A549 (cell line): ENCODE measurements around the gene AP2A2. TPM values are rescaled to one million over a fixed set of nuclear protein-coding genes. Genes with fewer than 3 reads are reported as not detected.

Experiments
- ATAC-seq, 2 experiments: fragments of 200-7000 bp in 1 of 2; fragments of >200 bp in 1 of 2; cut with Nextera tagmentation in 1 of 2; cut with Tn5 transposase in 1 of 2; 3 replicates each; pipeline versions ENCODE4 v1.8.0 to v1.9.1; 2018 to 2020; ENCODE audit warnings: mild to moderate bottlenecking in 1 of 2, moderate library complexity in 1 of 2
- CTCF ChIA-PET: fragments of 300-600 bp; sonication (Branson Sonifier 250); formaldehyde crosslinking; extraction: SDS; loops from one replicate; lab custom pipeline; 2021; ENCODE audit warnings: antibody characterized with exemption, inconsistent platforms; lab: Yijun Ruan, JAX
- POLR2A ChIA-PET: fragments of 350-600 bp; formaldehyde crosslinking; extraction: SDS; loops from one replicate; lab custom pipeline; 2021; ENCODE audit warnings: antibody characterized with exemption, inconsistent platforms; lab: Yijun Ruan, JAX
- DNase-seq, 2 experiments: peaks; one replicate each; pipeline versions ENCODE4 v3.0.0 to v3.0.0-alpha.2; 2011 to 2016; ENCODE audit warnings: low read depth in 1 of 2, low spot score in 1 of 2
- FAIRE-seq: peaks from 2 replicates; lab custom pipeline; 2011; peaks lifted over from hg19 to GRCh38; lab: Jason Lieb, UNC
- H3K27ac ChIP-seq, 2 experiments: fragments of >200 bp; sonication (Bioruptor Twin); formaldehyde crosslinking; 3 replicates each; pipeline ENCODE4 v1.5.1; 2016 to 2017
- H3K4me1 ChIP-seq: fragments of >200 bp; sonication (Bioruptor Twin); formaldehyde crosslinking; 3 replicates; pipeline ENCODE4 v1.6.1; 2016
- H3K4me2 ChIP-seq: fragments of >200 bp; sonication (Bioruptor Twin); formaldehyde crosslinking; 3 replicates; pipeline ENCODE4 v1.6.1; 2016
- H3K4me3 ChIP-seq: fragments of >200 bp; sonication (Bioruptor Twin); formaldehyde crosslinking; 3 replicates; pipeline ENCODE4 v1.5.1; 2016
- H3K9me3 ChIP-seq: fragments of >200 bp; sonication (Bioruptor Twin); formaldehyde crosslinking; 3 replicates; pipeline ENCODE4 v1.6.1; 2016
- ATOH8 ChIP-seq: fragments of 250-450 bp; sonication (Bioruptor Pico); IDR thresholded peaks from 2 replicates; pipeline ENCODE4 v1.5.0; 2020; ENCODE audit warnings: low read depth, mild to moderate bottlenecking, moderate library complexity
- BCL3 ChIP-seq: fragments of >200 bp; sonication (Bioruptor Twin); formaldehyde crosslinking; IDR thresholded peaks from 3 replicates; pipeline ENCODE4 v1.6.1; 2016
- CEBPB ChIP-seq, 2 experiments: fragments of >200 bp in 1 of 2; sonication (Bioruptor Twin) in 1 of 2; formaldehyde crosslinking in 1 of 2; IDR thresholded peaks; 2 replicates each; pipeline ENCODE4 v1.6.1; 2012 to 2016
- CHD2 ChIP-seq: fragments of 150-350 bp; IDR thresholded peaks from 2 replicates; pipeline ENCODE4 v1.6.1; 2014; ENCODE audit warnings: low read length; ENCODE audit not compliant: partially characterized antibody
- EHMT2 ChIP-seq: fragments of 200-600 bp; sonication (generic); IDR thresholded peaks from 2 replicates; pipeline ENCODE4 v1.6.1; 2016; ENCODE audit warnings: antibody characterized with exemption, low read depth, mild to moderate bottlenecking, moderate library complexity
- FOSB ChIP-seq: fragments of 250-450 bp; sonication (Bioruptor Pico); IDR thresholded peaks from 2 replicates; pipeline ENCODE4 v1.5.0; 2020; ENCODE audit warnings: mild to moderate bottlenecking, moderate library complexity
- HOXA7 ChIP-seq: fragments of 250-450 bp; sonication (Bioruptor Pico); IDR thresholded peaks from 2 replicates; pipeline ENCODE4 v1.5.0; 2020; ENCODE audit warnings: mild to moderate bottlenecking, moderate library complexity
- HOXB13 ChIP-seq: fragments of 250-450 bp; sonication (Bioruptor Pico); IDR thresholded peaks from 2 replicates; pipeline ENCODE4 v1.5.0; 2020; ENCODE audit warnings: low read depth, mild to moderate bottlenecking, moderate library complexity
- HOXB5 ChIP-seq: fragments of 250-450 bp; sonication (Bioruptor Pico); IDR thresholded peaks from 2 replicates; pipeline ENCODE4 v1.5.0; 2020; ENCODE audit warnings: mild to moderate bottlenecking, moderate library complexity
- JUNB ChIP-seq: fragments of >200 bp; sonication (Bioruptor Twin); formaldehyde crosslinking; IDR thresholded peaks from 2 replicates; pipeline ENCODE4 v1.6.1; 2016
- KDM1A ChIP-seq: fragments of 200-600 bp; sonication (generic); IDR thresholded peaks from 2 replicates; pipeline ENCODE4 v1.6.1; 2016; ENCODE audit warnings: low read depth, mild to moderate bottlenecking
- KDM5A ChIP-seq: fragments of 200-600 bp; sonication (generic); IDR thresholded peaks from 2 replicates; pipeline ENCODE4 v1.6.1; 2016; ENCODE audit warnings: antibody characterized with exemption, mild to moderate bottlenecking
- PHF8 ChIP-seq: fragments of 200-600 bp; sonication (generic); IDR thresholded peaks from 2 replicates; pipeline ENCODE4 v1.6.1; 2016; ENCODE audit warnings: low read depth, mild to moderate bottlenecking, antibody characterized with exemption, moderate library complexity, borderline replicate concordance
- POLR2AphosphoS2 ChIP-seq: conservative IDR thresholded peaks from 2 replicates; pipeline ENCODE4 v1.6.1; 2012; ENCODE audit warnings: low read length, improper control_type of control experiment, inconsistent platforms
- RAD21 ChIP-seq, 2 experiments: fragments of >200 bp in 1 of 2; sonication (Bioruptor Twin) in 1 of 2; formaldehyde crosslinking in 1 of 2; IDR thresholded peaks in 1 of 2; conservative IDR thresholded peaks in 1 of 2; 2 replicates in 1 of 2; 3 replicates in 1 of 2; pipeline ENCODE4 v1.6.1; 2012 to 2018; ENCODE audit warnings: inconsistent platforms in 1 of 2
- RCOR1 ChIP-seq: fragments of 150-350 bp; IDR thresholded peaks from 2 replicates; pipeline ENCODE4 v1.6.1; 2014; ENCODE audit warnings: antibody characterized with exemption, low read length, low read depth
- SMC3 ChIP-seq: fragments of >200 bp; sonication (Bioruptor Twin); formaldehyde crosslinking; IDR thresholded peaks from 3 replicates; pipeline ENCODE4 v1.6.1; 2018; ENCODE audit warnings: inconsistent platforms
- SREBF2 ChIP-seq: fragments of 450-650 bp; IDR thresholded peaks from 2 replicates; pipeline ENCODE4 v1.6.1; 2014; ENCODE audit warnings: mild to moderate bottlenecking, moderate library complexity
- TFCP2L1 ChIP-seq: fragments of 250-450 bp; sonication (Bioruptor Pico); IDR thresholded peaks from 2 replicates; pipeline ENCODE4 v1.5.0; 2021; ENCODE audit warnings: mild to moderate bottlenecking
- ZC3H11A ChIP-seq: fragments of 450-650 bp; IDR thresholded peaks from 2 replicates; pipeline ENCODE4 v1.6.1; 2014; ENCODE audit warnings: antibody characterized with exemption, mild to moderate bottlenecking
- ZFP36 ChIP-seq: fragments of 450-650 bp; IDR thresholded peaks from 2 replicates; pipeline ENCODE4 v1.6.1; 2014; ENCODE audit warnings: borderline replicate concordance; ENCODE audit not compliant: partially characterized antibody
- ZNF302 ChIP-seq: fragments of 250-450 bp; sonication (Bioruptor Pico); IDR thresholded peaks from 2 replicates; pipeline ENCODE4 v1.9.0; 2021; ENCODE audit warnings: inconsistent platforms, mild to moderate bottlenecking, moderate library complexity
- WGBS: methylation state at CpG from one replicate; pipeline ENCODE4 v1.1.6; 2017; ENCODE audit errors: missing lambda C conversion rate; 5-methylcytosine and 5-hydroxymethylcytosine counted together
- polyA plus RNA-seq, 4 experiments: library from polyadenylated mRNA; depleted of rRNA in 3 of 4; stranded (reverse); fragments of >200 nt; fragmentation: RNase III in 1 of 4; extraction: RNeasy Plus Mini Kit Qiagen cat#74134 plus additional on column Dnase treatment in 1 of 4; gene quantifications; 2 replicates in 3 of 4; 3 replicates in 1 of 4; pipeline ENCODE4 v1.2.3, GENCODE V29; 2011 to 2017
- TF ChIP-seq, protein P1 (sequence below): fragments of >200 bp; sonication (Bioruptor Twin); formaldehyde crosslinking; IDR thresholded peaks from 2 replicates; pipeline ENCODE4 v1.6.1; 2016
- TF ChIP-seq, protein P2 (sequence below): IDR thresholded peaks from 2 replicates; pipeline ENCODE4 v1.6.1; 2012

Gene AP2A2
- polyA plus RNA-seq, 2 of the 4 experiments (the other 2 are of a cell fraction), result 39.4 to 60.4 TPM

DNA sequence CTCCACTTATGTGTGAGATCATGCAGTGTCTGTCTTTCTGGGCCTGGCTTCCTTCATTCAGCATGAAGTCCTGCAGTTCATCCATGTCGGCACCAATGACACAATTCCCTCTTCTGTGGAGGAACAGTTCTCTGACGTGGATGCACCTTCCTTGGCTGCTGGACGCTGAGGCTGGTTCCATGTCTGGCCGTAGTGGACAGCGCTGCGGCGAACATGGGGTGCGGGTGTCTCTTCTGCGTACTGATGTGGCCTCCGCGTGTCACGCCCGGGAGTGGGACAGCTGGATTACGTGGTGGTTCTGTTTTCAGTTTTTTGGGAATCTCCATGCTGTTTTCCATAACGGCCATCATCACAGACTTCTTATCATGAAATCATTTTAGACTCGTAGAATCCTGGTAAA is 132.1 kb downstream of the AP2A2 start:
- FAIRE-seq, result no peak
- CTCF ChIA-PET, result no interaction called here
- peaks cover 41% of the 10 kb centered on the region for H3K4me1 ChIP-seq

GRCh38 chr11:1059759-1060158 is 134.1 kb downstream of the AP2A2 start:
- TF ChIP-seq CHD2 (no peak), HOXB5 (CRISPR knock-in tag) (no peak), SMC3 (no peak), HOXA7 (CRISPR knock-in tag) (no peak), TFCP2L1 (no peak), BCL3 (no peak), KDM5A (no peak), ATOH8 (no peak)
- TF ChIP-seq, protein P1, sequence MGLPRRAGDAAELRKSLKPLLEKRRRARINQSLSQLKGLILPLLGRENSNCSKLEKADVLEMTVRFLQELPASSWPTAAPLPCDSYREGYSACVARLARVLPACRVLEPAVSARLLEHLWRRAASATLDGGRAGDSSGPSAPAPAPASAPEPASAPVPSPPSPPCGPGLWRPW, result no peak
- ChIA-PET POLR2A (no interaction called here), CTCF (interaction anchor here (1.5 to 4.3 kb wide), 2 partner anchors 9 to 211 kb away, joined by 3 to 28 read pairs; no protein-coding TSS in a partner anchor)
- H3K27ac ChIP-seq, result peak overlapping the region; percentile 68 to 82; a peak in 5 of 6 replicates
- peaks cover 22% of the 10 kb centered on the region for H3K4me1 ChIP-seq
- FAIRE-seq, result no peak
- H3K4me3 ChIP-seq, result no peak overlapping the region
- H3K4me2 ChIP-seq, result no peak overlapping the region
- H3K9me3 ChIP-seq, result peaks cover 14% of the 10 kb centered on the region
- WGBS, result 94% methylated on average over 15 of the region's 15 CpGs
- ATAC-seq, result no peak
- DNase-seq, result no peak

More for the DNA sequence above, 132.1 kb downstream of the AP2A2 start:
- TF ChIP-seq CHD2 (no peak), ZC3H11A (no peak), EHMT2 (no peak), RCOR1 (no peak), PHF8 (no peak), JUNB (no peak), SREBF2 (no peak), BCL3 (no peak), RAD21 (conservative IDR thresholded peaks at IDR 0.05 in 1 of 2, IDR thresholded peaks at IDR 0.05 in 1 of 2) (no peak), ZFP36 (no peak)
- TF ChIP-seq, protein P2, sequence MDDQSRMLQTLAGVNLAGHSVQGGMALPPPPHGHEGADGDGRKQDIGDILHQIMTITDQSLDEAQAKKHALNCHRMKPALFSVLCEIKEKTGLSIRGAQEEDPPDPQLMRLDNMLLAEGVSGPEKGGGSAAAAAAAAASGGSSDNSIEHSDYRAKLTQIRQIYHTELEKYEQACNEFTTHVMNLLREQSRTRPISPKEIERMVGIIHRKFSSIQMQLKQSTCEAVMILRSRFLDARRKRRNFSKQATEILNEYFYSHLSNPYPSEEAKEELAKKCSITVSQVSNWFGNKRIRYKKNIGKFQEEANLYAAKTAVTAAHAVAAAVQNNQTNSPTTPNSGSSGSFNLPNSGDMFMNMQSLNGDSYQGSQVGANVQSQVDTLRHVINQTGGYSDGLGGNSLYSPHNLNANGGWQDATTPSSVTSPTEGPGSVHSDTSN, result no peak
- DNase-seq, result no peak
- no peak overlapping the region for H3K4me3 ChIP-seq
- ATAC-seq, result no peak
- 96% methylated on average over 16 of the region's 16 CpGs for WGBS
- POLR2A ChIA-PET, result interaction anchor here (0.7 kb wide), 1 partner anchor 147 kb away, joined by 4 read pairs; the partner anchor contains the start of gene CHID1
- H3K9me3 ChIP-seq, result peaks cover 14% of the 10 kb centered on the region
- H3K4me2 ChIP-seq, result no peak overlapping the region
- no peak overlapping the region for H3K27ac ChIP-seq

DNA sequence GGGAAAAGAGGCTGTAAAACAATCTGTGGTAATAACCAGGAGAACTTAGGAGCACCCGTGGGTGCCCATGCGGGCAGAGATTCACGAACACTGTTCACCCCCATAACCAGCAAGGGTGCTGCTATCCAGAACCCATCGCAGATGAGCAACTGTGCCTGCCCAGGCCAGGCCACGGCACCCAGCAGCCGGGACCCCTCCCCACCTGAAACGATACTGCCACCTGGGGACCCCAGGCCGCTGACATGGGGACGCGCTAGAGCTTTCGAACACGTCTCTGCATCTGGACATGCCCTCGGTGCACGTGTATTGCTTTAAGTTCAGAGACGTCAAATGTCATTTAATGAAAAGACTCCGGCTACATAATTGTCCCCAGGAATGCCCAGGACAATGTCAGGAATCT is 134.7 kb downstream of the AP2A2 start:
- H3K4me2 ChIP-seq, result peak overlapping the region; percentile 64
- ChIA-PET CTCF (interaction anchor here (1.5 to 4.3 kb wide), 2 partner anchors 10 to 212 kb away, joined by 3 to 28 read pairs; no protein-coding TSS in a partner anchor), POLR2A (no interaction called here)
- H3K27ac ChIP-seq, result peak overlapping the region; percentile 68 to 82
- FAIRE-seq (no peak), DNase-seq (no peak), ATAC-seq (peak; percentile 15 to 28; a peak in 3 of 6 replicates)
- peaks cover 14% of the 10 kb centered on the region for H3K9me3 ChIP-seq
- WGBS, result 77% methylated on average over 16 of the region's 16 CpGs
- no peak overlapping the region; the same call in 2 of the 3 replicates for H3K4me3 ChIP-seq
- TF ChIP-seq RAD21 (conservative IDR thresholded peaks at IDR 0.05 in 1 of 2, IDR thresholded peaks at IDR 0.05 in 1 of 2), result no peak
- no peak for TF ChIP-seq FOSB (CRISPR knock-in tag)
- TF ChIP-seq POLR2AphosphoS2, result no peak
- no peak for TF ChIP-seq ZNF302 (CRISPR knock-in tag)
- no peak for TF ChIP-seq ZFP36
- no peak for TF ChIP-seq KDM1A
- 0 out of 2 replicates have a peak, but pooled peaks have one; percentile 34 for TF ChIP-seq HOXB13 (CRISPR knock-in tag)
- no peak for TF ChIP-seq CEBPB (IDR thresholded peaks at IDR 0.05)
- H3K4me1 ChIP-seq, result peaks cover 19% of the 10 kb centered on the region
